GM21528 (cell line): ENCODE measurements around the gene LSM10.
A peak's percentile ranks its signal among the peaks of the same experiment; 100 is the strongest.

Experiments
- ATAC-seq: cut with Tn5 transposase; IDR thresholded peaks from one replicate; pipeline ENCODE4 v1.9.1; 2021; ENCODE audit warnings: mild to moderate bottlenecking, moderate library complexity; ENCODE audit not compliant: unreplicated experiment, low FRiP score

Gene LSM10

GRCh38 chr1:36411674-36412648, 14.3 kb upstream of the LSM10 start:
- ATAC-seq = no peak

DNA sequence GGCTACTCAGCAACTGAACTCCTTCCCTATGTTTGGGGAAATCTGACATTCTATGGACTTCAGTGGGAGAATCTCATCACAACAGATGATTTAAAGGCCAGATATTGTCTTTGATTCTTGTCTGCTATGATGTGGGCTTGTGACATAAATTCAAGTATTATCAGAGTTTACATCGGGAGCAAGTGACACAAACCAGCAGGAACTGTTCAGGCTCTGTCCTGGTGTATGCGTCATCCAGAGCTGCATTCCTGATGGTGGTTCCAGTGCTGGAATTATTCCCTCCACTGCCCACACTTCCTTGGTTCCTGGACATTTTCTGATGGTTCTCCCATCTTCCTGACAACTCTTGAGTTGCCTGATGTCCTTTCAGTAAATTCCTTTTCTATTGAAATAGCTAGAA, 10.8 kb upstream of the LSM10 start:
- ATAC-seq = no peak

GRCh38 chr1:36406440-36406839, 8.7 kb upstream of the LSM10 start:
- ATAC-seq = no peak

DNA sequence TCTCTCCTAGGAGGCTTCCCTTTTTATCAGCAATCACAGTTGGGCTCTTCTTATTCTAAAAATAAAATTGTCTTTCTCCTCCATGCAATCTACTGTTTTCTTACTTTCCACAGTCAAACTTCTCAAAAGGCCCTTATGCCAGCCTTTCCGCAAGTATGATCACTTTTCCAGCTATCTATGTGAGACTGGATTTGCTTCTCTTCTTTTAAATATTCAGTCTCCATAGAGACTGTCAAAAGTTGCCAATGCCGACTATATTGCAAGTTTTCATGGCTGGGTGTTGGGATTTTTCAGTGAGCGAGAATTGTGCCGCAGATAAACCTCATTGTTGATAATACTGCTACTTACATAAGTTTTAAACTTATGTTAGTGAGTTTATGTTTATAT, 4.8 kb upstream of the LSM10 start:
- no peak for ATAC-seq

DNA sequence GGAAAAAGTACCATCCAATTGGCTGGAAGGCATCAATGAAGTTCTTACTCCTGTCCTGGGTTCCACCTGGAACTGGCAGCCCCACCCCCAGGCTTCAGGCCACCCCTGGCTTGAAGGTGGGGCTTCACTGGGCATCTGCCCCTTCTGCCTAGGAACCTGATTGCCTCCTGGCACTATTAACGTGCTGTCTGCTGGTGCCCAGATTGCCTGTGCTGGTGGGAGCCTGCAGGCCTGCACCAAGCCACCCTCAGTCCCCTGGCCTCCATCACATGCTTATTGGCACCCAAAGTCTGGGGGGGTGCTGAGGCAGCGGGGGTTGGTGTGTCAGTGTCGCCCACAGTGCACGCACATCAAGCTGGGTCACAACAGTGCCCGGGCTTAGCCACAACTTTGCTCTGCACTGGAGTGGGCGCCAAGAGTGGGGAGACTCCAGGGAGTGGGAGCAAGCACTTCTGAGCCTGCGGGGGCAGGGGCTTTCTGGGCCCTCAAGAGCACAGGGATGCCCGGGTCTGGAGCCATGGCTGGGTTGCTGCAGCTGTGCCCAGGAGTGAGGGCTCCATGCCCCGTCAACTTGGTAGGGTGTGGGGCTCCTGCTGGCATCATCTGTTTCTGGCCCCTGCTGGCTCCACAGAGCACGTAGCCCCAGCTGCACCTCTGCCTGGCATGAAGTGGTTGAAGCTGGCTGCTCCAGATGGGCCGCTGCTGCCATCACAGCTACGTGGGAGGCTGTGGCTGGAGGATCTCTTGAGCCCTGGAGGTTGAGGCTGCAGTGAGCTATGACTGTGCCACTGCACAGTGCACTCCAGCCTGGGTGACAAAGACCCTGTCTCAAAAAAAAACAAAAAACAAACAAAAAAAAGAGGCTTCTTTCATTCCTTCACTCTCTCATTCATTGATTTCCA, 4.1 kb upstream of the LSM10 start:
- ATAC-seq = peak; percentile 15

- ATAC-seq = peak; percentile 61
Observed at GRCh38 chr1:36400825-36401601, 3.3 kb upstream of the LSM10 start.

DNA sequence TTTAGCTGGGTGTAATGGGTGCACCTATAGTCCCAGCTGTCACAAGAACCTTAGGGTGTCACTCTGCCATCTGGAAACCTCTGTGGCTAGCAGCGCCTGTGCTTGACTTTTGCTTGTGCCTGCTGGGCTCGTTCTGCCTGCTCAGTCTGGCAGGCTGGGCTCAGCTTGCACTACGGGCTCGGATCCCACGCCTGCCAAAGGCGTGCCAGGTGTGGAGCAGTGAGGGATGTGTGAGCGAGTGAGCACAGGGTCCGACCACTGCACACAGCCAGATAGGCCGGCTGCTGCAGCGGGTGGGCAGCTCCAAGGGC, 2.8 kb upstream of the LSM10 start:
- ATAC-seq = no peak

DNA sequence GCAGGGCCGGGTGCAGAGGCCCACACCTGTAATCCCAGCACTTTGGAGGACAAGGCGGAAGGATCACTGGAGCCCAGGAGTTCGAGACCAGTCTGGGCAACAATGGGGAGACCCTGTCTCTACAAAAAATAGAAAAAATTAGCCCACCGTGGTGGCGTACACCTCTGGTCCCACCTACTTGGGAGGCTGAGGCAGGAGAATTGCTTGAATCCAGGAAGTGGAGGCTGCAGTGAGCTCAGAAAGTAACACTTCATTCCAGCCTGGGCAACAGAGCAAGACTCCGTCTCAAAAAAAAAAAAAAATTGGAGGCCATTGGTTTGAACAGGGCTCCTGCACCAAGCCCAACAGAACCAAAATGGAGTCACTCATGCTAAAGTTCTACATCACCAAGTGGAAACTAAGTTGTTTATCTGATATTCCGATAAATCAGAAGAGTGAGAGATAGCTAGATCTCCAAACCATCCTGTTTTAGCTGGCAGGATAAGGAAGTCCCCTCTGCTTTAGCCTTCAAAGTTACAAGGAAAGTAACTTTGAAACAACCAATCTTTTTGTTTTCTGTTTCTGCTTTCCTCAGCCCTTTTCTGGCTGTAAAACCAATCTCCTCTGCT, 766 bp upstream of the LSM10 start:
- no peak for ATAC-seq

- ATAC-seq = no peak
Observed at GRCh38 chr1:36397083-36397377, 678 bp downstream of the LSM10 start.

GRCh38 chr1:36396359-36396758, 1.3 kb downstream of the LSM10 start:
- ATAC-seq = no peak

GRCh38 chr1:36393686-36394085, 4.0 kb downstream of the LSM10 start:
- ATAC-seq = no peak

- no peak for ATAC-seq
Observed at GRCh38 chr1:36392836-36393235, 4.9 kb downstream of the LSM10 start.

DNA sequence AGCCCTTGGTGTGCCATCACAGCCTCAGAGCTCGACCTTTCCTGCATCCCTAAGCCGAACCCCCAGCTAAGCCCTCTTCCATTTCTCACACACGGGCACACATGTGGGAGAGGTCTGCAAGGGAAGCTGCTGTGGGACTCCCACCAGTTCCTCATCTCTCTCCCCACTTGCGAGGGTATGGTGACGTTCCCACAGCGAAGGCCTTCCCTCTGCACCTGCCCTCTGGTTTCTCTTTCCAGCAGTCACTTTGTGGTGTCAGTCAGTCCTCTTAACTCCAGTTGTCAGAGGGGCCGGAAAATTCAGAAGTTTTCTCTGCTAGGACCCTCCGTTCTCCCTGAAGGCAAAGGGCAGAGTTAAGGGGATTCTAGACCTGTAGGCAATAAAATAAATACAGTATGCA, 6.4 kb downstream of the LSM10 start:
- no peak for ATAC-seq

GRCh38 chr1:36390411-36390810, 7.3 kb downstream of the LSM10 start:
- no peak for ATAC-seq

- no peak for ATAC-seq
Observed at GRCh38 chr1:36389999-36390398, 7.7 kb downstream of the LSM10 start.

- ATAC-seq = no peak
Observed at GRCh38 chr1:36389261-36389660, 8.4 kb downstream of the LSM10 start.

DNA sequence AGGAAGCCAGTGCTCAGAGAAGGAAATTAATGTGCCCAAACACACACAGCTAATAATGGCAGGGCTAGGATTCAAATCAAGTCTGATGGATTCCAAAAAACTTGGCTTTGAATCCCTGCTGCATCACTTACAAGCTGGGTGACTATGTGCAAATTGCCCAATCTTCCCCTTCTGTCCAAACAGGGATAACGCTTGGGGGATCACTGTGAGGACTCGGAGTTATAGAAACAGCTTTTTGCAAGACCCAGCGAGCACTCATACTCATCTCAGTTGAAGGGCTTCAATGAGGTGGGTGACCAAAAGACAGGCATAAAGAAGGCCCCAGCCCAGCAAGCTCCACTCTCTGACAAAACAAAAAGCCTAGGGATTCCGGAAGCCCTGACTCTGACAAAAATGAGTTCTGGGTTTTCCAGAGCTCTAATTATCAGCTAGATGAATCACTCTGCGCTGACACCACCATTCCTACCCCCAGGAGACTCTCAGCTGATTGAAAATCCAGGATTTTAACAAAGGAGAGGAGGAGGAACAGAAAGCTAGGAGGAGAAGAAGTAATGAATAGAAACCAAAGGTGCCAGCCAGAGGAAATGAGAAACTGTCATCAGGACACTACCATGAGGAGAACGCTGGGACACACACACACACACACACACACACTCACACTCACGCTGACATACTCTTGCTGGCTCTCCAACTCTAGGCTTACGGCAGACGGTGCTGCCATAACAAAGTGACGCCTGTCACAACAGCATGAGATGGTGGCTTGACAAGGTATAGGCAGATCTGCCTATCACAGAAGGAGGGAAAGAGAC, 10.4 kb downstream of the LSM10 start:
- no peak for ATAC-seq

DNA sequence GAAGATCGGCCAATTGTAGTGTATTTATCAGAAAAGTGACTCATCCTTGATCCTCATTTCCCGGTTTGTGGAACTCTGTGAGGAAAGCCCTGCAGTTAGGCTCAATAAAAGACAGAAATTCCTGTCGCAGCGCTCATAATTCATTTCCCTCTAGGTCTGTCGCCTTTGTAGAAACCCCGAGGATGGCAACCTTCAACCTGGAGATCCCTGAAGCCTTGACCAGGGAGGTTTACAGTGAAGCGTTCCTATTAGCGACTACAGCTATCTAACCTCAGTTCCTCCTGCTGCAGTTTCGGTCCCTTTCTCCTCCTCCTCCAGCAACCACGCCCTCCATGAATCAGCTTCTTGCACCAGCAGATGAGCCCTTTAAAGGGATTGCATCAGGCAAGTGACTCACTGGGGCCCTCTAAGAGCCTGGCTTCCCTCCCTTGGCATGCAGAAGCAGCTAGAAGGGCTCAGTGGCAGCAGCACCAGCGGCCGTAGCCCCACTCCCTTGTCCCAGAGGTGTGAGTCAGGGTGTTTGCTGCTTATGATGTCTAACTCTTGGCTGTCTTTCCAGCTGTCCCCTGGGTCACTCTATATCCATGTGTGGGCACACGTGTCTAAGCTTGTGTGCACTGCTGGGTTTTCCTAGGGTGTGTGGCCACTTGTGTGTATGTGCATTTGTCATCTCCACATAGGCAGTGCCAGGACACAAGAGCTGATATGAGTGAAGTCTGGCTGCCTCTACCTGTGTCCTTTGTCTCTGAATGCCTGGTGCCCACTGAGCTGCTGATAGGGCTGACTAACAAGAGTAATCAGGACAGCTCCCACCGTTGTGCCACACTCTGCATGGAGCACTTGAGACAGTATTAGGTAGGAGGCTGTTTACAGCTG, 11.2 kb downstream of the LSM10 start:
- ATAC-seq = peak; percentile 43
